ENCODE results near the gene CHL1.

CHL1 gene

GRCh38 chr3:347581-347980 lies 151.0 kb downstream of the CHL1 start:
- H3K27me3 ChIP-seq (replicated peaks; ENCODE audit: insufficient read depth, low read length): no peaks in the 10 kb centered on the region
- no peaks in the 10 kb centered on the region for H3K4me1 ChIP-seq (ENCODE audit: low read length)
- no peak overlapping the region for H3K4me3 ChIP-seq (ENCODE audit: low read length)
- no peaks in the 10 kb centered on the region for H3K9me2 ChIP-seq (replicated peaks; ENCODE audit: insufficient read depth, low read length)
- no peak overlapping the region for H2AFZ ChIP-seq (ENCODE audit: low read length)
- H3K79me2 ChIP-seq (ENCODE audit: low read length): no peaks in the 10 kb centered on the region
- H3K9me3 ChIP-seq (replicated peaks; ENCODE audit: insufficient read depth, low read length): no peaks in the 10 kb centered on the region
- no peak overlapping the region for H3K4me2 ChIP-seq (ENCODE audit: low read depth, low read length)
- TF ChIP-seq EZH2phosphoT487 (IDR thresholded peaks at IDR 0.05; ENCODE audit: low read length) (no peak), CTCF (IDR thresholded peaks at IDR 0.05; ENCODE audit: low read length) (no peak), EZH2 (optimal IDR thresholded peaks at IDR 0.05; ENCODE audit: low read depth, low read length) (no peak)
- DNase-seq: no peak
- H3F3A ChIP-seq (ENCODE audit: insufficient read depth, low read length): no peaks in the 10 kb centered on the region
- no peaks in the 10 kb centered on the region for H3K36me3 ChIP-seq (replicated peaks; ENCODE audit: insufficient read depth, low read length)
- no peaks in the 10 kb centered on the region for H4K20me1 ChIP-seq (ENCODE audit: insufficient read depth, low read length)
- no peak overlapping the region for H3K9ac ChIP-seq (ENCODE audit: low read length)
- H3K27ac ChIP-seq (ENCODE audit: low read length): no peak overlapping the region

- no peaks in the 10 kb centered on the region for H3K4me1 ChIP-seq (ENCODE audit: low read length)
- TF ChIP-seq EZH2phosphoT487 (IDR thresholded peaks at IDR 0.05; ENCODE audit: low read length): no peak
- no peak for TF ChIP-seq EZH2 (optimal IDR thresholded peaks at IDR 0.05; ENCODE audit: low read depth, low read length)
- no peak for TF ChIP-seq CTCF (IDR thresholded peaks at IDR 0.05; ENCODE audit: low read length)
- H2AFZ ChIP-seq (ENCODE audit: low read length): no peak overlapping the region
- H3K9me2 ChIP-seq (replicated peaks; ENCODE audit: insufficient read depth, low read length): no peaks in the 10 kb centered on the region
- no peaks in the 10 kb centered on the region for H4K20me1 ChIP-seq (ENCODE audit: insufficient read depth, low read length)
- no peak overlapping the region for H3K4me2 ChIP-seq (ENCODE audit: low read depth, low read length)
- no peaks in the 10 kb centered on the region for H3K9me3 ChIP-seq (replicated peaks; ENCODE audit: insufficient read depth, low read length)
- no peak overlapping the region for H3K4me3 ChIP-seq (ENCODE audit: low read length)
- H3K9ac ChIP-seq (ENCODE audit: low read length): no peak overlapping the region
- no peak overlapping the region for H3K27ac ChIP-seq (ENCODE audit: low read length)
- H3F3A ChIP-seq (ENCODE audit: insufficient read depth, low read length): no peaks in the 10 kb centered on the region
- H3K79me2 ChIP-seq (ENCODE audit: low read length): no peaks in the 10 kb centered on the region
- no peak for DNase-seq
- H3K36me3 ChIP-seq (replicated peaks; ENCODE audit: insufficient read depth, low read length): no peaks in the 10 kb centered on the region
- H3K27me3 ChIP-seq (replicated peaks; ENCODE audit: insufficient read depth, low read length): no peaks in the 10 kb centered on the region
Measured at GRCh38 chr3:350871-351371, 154.4 kb downstream of the CHL1 start.

GRCh38 chr3:352599-352998 lies 156.0 kb downstream of the CHL1 start:
- no peak overlapping the region for H3K27ac ChIP-seq (ENCODE audit: low read length)
- H3K9ac ChIP-seq (ENCODE audit: low read length): no peak overlapping the region
- no peak overlapping the region for H3K4me2 ChIP-seq (ENCODE audit: low read depth, low read length)
- H3K36me3 ChIP-seq (replicated peaks; ENCODE audit: insufficient read depth, low read length): no peaks in the 10 kb centered on the region
- no peaks in the 10 kb centered on the region for H3K4me1 ChIP-seq (ENCODE audit: low read length)
- no peaks in the 10 kb centered on the region for H4K20me1 ChIP-seq (ENCODE audit: insufficient read depth, low read length)
- no peaks in the 10 kb centered on the region for H3K9me3 ChIP-seq (replicated peaks; ENCODE audit: insufficient read depth, low read length)
- DNase-seq: no peak
- no peak overlapping the region for H2AFZ ChIP-seq (ENCODE audit: low read length)
- H3F3A ChIP-seq (ENCODE audit: insufficient read depth, low read length): no peaks in the 10 kb centered on the region
- H3K4me3 ChIP-seq (ENCODE audit: low read length): no peak overlapping the region
- no peaks in the 10 kb centered on the region for H3K27me3 ChIP-seq (replicated peaks; ENCODE audit: insufficient read depth, low read length)
- H3K9me2 ChIP-seq (replicated peaks; ENCODE audit: insufficient read depth, low read length): no peaks in the 10 kb centered on the region
- no peaks in the 10 kb centered on the region for H3K79me2 ChIP-seq (ENCODE audit: low read length)
- TF ChIP-seq EZH2 (optimal IDR thresholded peaks at IDR 0.05; ENCODE audit: low read depth, low read length): no peak
- TF ChIP-seq EZH2phosphoT487 (IDR thresholded peaks at IDR 0.05; ENCODE audit: low read length): no peak
- TF ChIP-seq CTCF (IDR thresholded peaks at IDR 0.05; ENCODE audit: low read length): no peak

Data from MM.1S (cell line).